Heart left ventricle (tissue), 16 donors: ENCODE results near the gene MSX2. TPM values are rescaled to one million over a fixed set of nuclear protein-coding genes. Genes with fewer than 3 reads are reported as not detected.

ENCODE experiments used
- ATAC-seq, 4 donors: fragments of 200-7000 bp; cut with Tn5 transposase; one replicate each; pipeline ENCODE4 v1.9.1; 2020 to 2022; ENCODE audit warnings: moderate library complexity in 4 of 4, mild to moderate bottlenecking in 3 of 4, moderate number of reproducible peaks in 1 of 4
- DNase-seq, 5 donors: peaks; one replicate each; pipeline ENCODE4 v3.0.0-alpha.2; 2020
- H3K27ac ChIP-seq, 12 donors: fragments of 200-600 bp; sonication (generic) in 4 of 12; one replicate each; pipeline versions ENCODE4 v1.5.0 to v1.8.0; 2016 to 2022; ENCODE audit warnings: mild to moderate bottlenecking in 2 of 12
- H3K27me3 ChIP-seq, 9 donors: fragments of 200-600 bp; sonication (generic) in 2 of 9; one replicate each; pipeline versions ENCODE4 v1.5.1 to v1.8.0; 2016 to 2022; ENCODE audit warnings: mild to moderate bottlenecking in 3 of 9
- H3K36me3 ChIP-seq, 9 donors: fragments of 200-600 bp; sonication (generic) in 2 of 9; one replicate each; pipeline versions ENCODE4 v1.5.0 to v1.8.0; 2018 to 2022; ENCODE audit warnings: mild to moderate bottlenecking in 2 of 9
- H3K4me1 ChIP-seq, 12 donors: fragments of 200-600 bp; sonication (generic) in 4 of 12; one replicate each; pipeline versions ENCODE4 v1.5.0 to v1.8.0; 2016 to 2022; ENCODE audit warnings: mild to moderate bottlenecking in 3 of 12
- H3K4me3 ChIP-seq, 12 donors: fragments of 200-600 bp; sonication (generic) in 4 of 12; one replicate each; pipeline versions ENCODE4 v1.5.0 to v1.8.0; 2017 to 2022; ENCODE audit warnings: mild to moderate bottlenecking in 9 of 12, moderate library complexity in 4 of 12
- H3K9me3 ChIP-seq, 12 donors: fragments of 200-600 bp; sonication (generic) in 4 of 12; one replicate each; pipeline versions ENCODE4 v1.5.0 to v1.8.0; 2016 to 2022; ENCODE audit warnings: mild to moderate bottlenecking in 1 of 12
- POLR2A ChIP-seq, 2 donors: fragments of 450-650 bp; IDR thresholded peaks; one replicate each; pipeline ENCODE4 v1.6.1; 2017; ENCODE audit warnings: antibody characterized with exemption in 2 of 2, mild to moderate bottlenecking in 2 of 2, moderate library complexity in 2 of 2
- WGBS, 4 donors: extraction: QIAGEN DNeasy Blood & Tissue Kit in 2 of 4; methylation state at CpG; one replicate each; pipeline versions ENCODE4 v1.1.5 to v1.1.7; 2013 to 2018; 5-methylcytosine and 5-hydroxymethylcytosine counted together
- intact Hi-C, 10 donors: fragments of 100-400 bp; cut with DNase I; formaldehyde crosslinking; loops; one replicate each; pipeline versions ENCODE4 v1.11.1 to v1.14.2; 2022
- polyA plus RNA-seq, 2 donors: library from polyadenylated mRNA; stranded (reverse); fragments of 200-250 nt; gene quantifications; one replicate each; pipeline ENCODE4 v1.2.3, GENCODE V29; 2013
- total RNA-seq, 9 donors: library from RNA; depleted of rRNA in 2 of 9; stranded (reverse); fragments of >200 nt in 2 of 9; fragmentation: NEBNext Ultra II Directional in 3 of 9; extraction: Animal tissue kit (Norgen Biotek cat#: 25700) in 3 of 9; gene quantifications; one replicate each; pipeline versions ENCODE4 v1.1.0 to v1.2.4, GENCODE V29; 2016 to 2023
- TF ChIP-seq, protein P1 (sequence below), 12 donors: fragments of 200-600 bp; sonication (generic) in 4 of 12; IDR thresholded peaks; one replicate each; pipeline versions ENCODE4 v1.5.0 to v1.8.0; 2018 to 2022; ENCODE audit warnings: antibody characterized with exemption in 12 of 12, mild to moderate bottlenecking in 5 of 12
- donor health status: ischemic (EF 13 %, LVEDD 7.1; RV severe dilation, severe dysfunction).
- donor health status: healthy with polysubstance abuse.
- donor health status: DM: no; HTN: yes; CAD: no.
- donor health status: DM: no; HTN: no; CAD: no.
- donor health status: ischemic (EF 25% LVEDD 6.9; RV normal size, moderate dysfunction).
- donor health status: ischemic (EF 25% LVEDD 5.7; RV mildly dilated, moderate dysfunction).
- donor health status: healthy.
- donor health status: DM: yes; HTN: yes; CAD: no.
- donor health status: ischemic (EF 35%, LVEDD 5.7; RV mildly dilated, moderate dysfunction).
- donor health status: nonischemic (EF 11% LVEDD 7.7; RV severe dilation, severe dysfunction).
- donor health status: DM: yes; HTN: yes; CAD: no.
- donor health status: PGD.
- donor health status: ischemic (EF 29% LVEDD 5.4; RV normal size, mild dysfunction).
- donor health status: nonischemic (EF 23%, LVEDD 6.1; RV moderate dilation, normal function).

MSX2 gene
- total and polyA plus RNA-seq, 11 donors = 0.73 to 5.3 (median 1.6) TPM

DNA sequence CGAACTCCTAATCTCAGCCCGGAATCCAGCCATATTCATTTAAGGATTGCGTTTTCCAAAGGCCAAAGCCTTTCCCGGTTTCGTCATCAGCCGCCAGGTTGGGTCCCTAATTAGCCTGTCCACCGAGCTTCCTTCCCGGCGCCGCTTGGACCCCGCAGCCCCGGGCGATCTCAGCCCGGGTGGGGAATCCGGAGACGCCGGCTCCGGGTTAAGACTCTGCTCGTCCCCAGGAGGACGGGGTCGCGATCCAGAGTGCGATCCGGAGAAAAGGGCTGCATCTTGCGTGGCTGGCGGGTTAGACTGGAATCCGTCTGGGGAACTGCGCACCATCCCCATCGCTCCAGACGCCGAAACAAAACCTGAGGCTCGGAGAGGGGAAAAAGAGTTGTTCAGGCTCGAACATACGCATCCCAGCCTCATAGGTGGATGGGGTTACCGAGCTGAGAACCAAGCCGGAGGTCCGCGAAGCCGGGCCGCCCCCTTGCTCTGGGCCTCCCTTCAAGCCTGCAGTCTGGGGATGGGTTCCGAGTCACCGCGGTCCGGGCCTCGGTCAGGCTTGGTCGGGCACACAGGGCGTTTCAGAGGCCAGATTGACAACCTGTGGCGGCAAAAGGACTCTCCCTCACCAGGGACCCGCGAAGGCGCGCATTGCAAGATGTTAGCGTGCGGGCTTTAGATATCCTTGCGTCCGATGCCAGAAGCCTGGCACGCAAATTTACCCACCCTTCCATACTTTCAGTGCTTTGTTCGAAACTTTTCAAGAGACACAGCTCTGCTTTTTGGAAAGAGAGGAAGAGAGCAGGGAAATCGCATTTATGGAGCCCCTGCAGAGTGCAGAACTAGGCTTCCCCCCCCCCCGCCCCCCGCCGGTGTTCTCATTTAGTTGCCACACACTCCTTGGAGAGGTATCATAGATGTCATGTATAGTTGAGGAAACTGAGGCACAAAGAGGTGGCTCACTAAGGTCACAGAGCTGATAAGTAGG is 7.9 kb downstream of the MSX2 start:
- intact Hi-C loops = loop anchor here in 5 of 10 donors (5.0 to 10.0 kb wide), 4 partner anchors 308 to 408 kb away; no protein-coding TSS in a partner anchor
- H3K4me1 ChIP-seq = peaks cover 0 to 14% (median 4%) of the 10 kb centered on the region in 12 donors

DNA sequence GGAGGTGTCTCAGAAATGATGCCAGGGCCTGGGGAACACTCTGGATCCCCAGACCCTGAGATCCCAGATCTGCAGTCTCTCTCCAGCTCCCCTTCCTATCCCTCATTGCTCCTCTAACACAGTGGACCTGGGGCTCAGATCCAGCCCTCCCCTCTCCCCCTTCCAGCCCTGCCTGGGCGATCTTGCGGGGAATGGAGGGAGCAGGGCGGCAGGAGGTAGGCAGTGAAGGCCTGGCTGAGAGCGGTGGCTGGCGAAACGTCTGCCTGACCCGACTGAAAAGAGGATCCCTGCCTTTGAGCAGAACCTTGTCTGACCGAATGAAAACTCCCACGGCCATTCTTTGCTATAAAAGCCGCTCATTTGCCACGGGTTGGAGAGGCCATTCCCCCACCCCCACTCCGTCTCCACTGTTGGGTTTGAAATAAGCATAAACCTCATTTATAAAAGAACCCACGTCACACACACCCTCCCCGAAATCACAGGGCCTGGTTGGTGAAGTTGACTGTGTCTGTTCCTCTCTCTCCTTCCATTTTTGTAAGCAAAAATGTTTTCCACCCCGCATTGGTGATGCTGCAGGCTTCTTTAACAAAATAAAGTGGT is 8.8 kb downstream of the MSX2 start:
- TF ChIP-seq, protein P1, sequence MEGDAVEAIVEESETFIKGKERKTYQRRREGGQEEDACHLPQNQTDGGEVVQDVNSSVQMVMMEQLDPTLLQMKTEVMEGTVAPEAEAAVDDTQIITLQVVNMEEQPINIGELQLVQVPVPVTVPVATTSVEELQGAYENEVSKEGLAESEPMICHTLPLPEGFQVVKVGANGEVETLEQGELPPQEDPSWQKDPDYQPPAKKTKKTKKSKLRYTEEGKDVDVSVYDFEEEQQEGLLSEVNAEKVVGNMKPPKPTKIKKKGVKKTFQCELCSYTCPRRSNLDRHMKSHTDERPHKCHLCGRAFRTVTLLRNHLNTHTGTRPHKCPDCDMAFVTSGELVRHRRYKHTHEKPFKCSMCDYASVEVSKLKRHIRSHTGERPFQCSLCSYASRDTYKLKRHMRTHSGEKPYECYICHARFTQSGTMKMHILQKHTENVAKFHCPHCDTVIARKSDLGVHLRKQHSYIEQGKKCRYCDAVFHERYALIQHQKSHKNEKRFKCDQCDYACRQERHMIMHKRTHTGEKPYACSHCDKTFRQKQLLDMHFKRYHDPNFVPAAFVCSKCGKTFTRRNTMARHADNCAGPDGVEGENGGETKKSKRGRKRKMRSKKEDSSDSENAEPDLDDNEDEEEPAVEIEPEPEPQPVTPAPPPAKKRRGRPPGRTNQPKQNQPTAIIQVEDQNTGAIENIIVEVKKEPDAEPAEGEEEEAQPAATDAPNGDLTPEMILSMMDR (IDR thresholded peaks at IDR 0.05) = no peak
- TF ChIP-seq POLR2A (IDR thresholded peaks at IDR 0.05) = no peak
- H3K4me1 ChIP-seq = peaks cover 0 to 14% (median 4%) of the 10 kb centered on the region in 12 donors
- no peak overlapping the region for H3K4me3 ChIP-seq
- no peaks in the 10 kb centered on the region for H3K9me3 ChIP-seq
- H3K27me3 ChIP-seq = peaks cover 45 to 98% (median 76%) of the 10 kb centered on the region in 9 donors
- peaks cover 0 to 12% (median 0%) of the 10 kb centered on the region in 9 donors for H3K36me3 ChIP-seq
- intact Hi-C loops = loop anchor here in 5 of 10 donors (5.0 to 10.0 kb wide), 4 partner anchors 308 to 408 kb away; no protein-coding TSS in a partner anchor
- no peak for DNase-seq
- ATAC-seq = no peak
- 29 to 49% (median 36%) methylated on average over 13 to 15 of the region's 15 CpGs for WGBS, 4 donors
- H3K27ac ChIP-seq = no peak overlapping the region

More for the DNA sequence above, 7.9 kb downstream of the MSX2 start:
- Histone ChIP-seq H3K36me3 (peaks cover 0 to 12% (median 0%) of the 10 kb centered on the region in 9 donors), H3K27ac (no peak overlapping the region), H3K27me3 (peaks cover 43 to 97% (median 72%) of the 10 kb centered on the region in 9 donors), H3K9me3 (no peaks in the 10 kb centered on the region), H3K4me3 (no peak overlapping the region)
- TF ChIP-seq, protein P1 (IDR thresholded peaks at IDR 0.05) = no peak
- WGBS, 4 donors = 6 to 19% (median 8%) methylated on average over 47 to 62 of the region's 62 CpGs
- ATAC-seq (no peak), DNase-seq (no peak)

DNA sequence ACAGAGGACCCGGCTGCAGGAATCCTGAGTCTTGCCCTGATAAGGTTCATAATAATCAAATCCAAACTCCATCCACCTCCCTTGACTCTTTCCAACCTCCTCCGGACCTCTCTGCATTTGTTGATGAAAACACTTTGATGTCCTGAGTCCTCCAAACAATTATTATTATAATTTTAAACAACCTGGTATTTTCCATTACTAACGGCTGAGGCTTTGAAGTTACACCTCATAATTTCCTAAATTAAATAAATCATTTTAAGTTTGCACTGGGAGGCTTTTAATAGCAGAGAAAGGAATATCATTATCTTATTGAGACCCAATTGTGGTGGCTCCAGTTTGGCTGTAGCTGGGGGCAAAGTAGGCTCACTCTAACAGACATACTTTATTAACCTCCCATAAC is 9.5 kb downstream of the MSX2 start:
- ATAC-seq (no peak), DNase-seq (no peak)
- H3K4me1 ChIP-seq = peaks cover 0 to 14% (median 4%) of the 10 kb centered on the region in 12 donors
- no peak overlapping the region for H3K27ac ChIP-seq
- intact Hi-C loops = loop anchor here in 5 of 10 donors (5.0 to 10.0 kb wide), 4 partner anchors 309 to 409 kb away; no protein-coding TSS in a partner anchor
- WGBS, 4 donors = 33 to 57% (median 45%) methylated on average over 3 of the region's 3 CpGs
- H3K9me3 ChIP-seq = no peaks in the 10 kb centered on the region
- peaks cover 45 to 100% (median 73%) of the 10 kb centered on the region in 9 donors for H3K27me3 ChIP-seq
- H3K36me3 ChIP-seq = peaks cover 0 to 12% (median 0%) of the 10 kb centered on the region in 9 donors
- H3K4me3 ChIP-seq = no peak overlapping the region
- TF ChIP-seq, protein P1 (IDR thresholded peaks at IDR 0.05) = no peak
- no peak for TF ChIP-seq POLR2A (IDR thresholded peaks at IDR 0.05)
